KMS-11 (cell line): ENCODE data around the gene GNAI3.

Experiments
- H2AFZ ChIP-seq: fragments of 200-600 bp; sonication (generic); 2 replicates; pipeline ENCODE4 v1.6.1; 2016; ENCODE audit warnings: antibody characterized with exemption, mixed run types, low read depth
- H3K27ac ChIP-seq: fragments of 200-600 bp; sonication (generic); 2 replicates; pipeline ENCODE4 v1.6.1; 2016; ENCODE audit warnings: mild to moderate bottlenecking, mixed run types
- H3K27me3 ChIP-seq: fragments of 200-600 bp; sonication (generic); 2 replicates; pipeline ENCODE4 v1.6.1; 2017; ENCODE audit warnings: mild to moderate bottlenecking, low read depth, mixed run types, moderate library complexity; ENCODE audit not compliant: insufficient read depth
- H3K36me3 ChIP-seq: fragments of 200-600 bp; sonication (generic); 2 replicates; pipeline ENCODE4 v1.6.1; 2017; ENCODE audit warnings: mild to moderate bottlenecking, mixed run types; ENCODE audit not compliant: insufficient read depth
- H3K4me1 ChIP-seq: fragments of 200-600 bp; sonication (generic); 2 replicates; pipeline ENCODE4 v1.6.1; 2016; ENCODE audit warnings: mild to moderate bottlenecking, low read depth, mixed run types; ENCODE audit not compliant: poor library complexity, severe bottlenecking
- H3K4me2 ChIP-seq: fragments of 200-600 bp; sonication (generic); 2 replicates; pipeline ENCODE4 v1.7.0; 2016; ENCODE audit warnings: mild to moderate bottlenecking, mixed run types
- H3K4me3 ChIP-seq: fragments of 200-600 bp; sonication (generic); IDR thresholded peaks from 2 replicates; pipeline ENCODE4 v1.6.1; 2017; ENCODE audit warnings: low read depth, low read length, mixed read lengths; ENCODE audit not compliant: insufficient read depth
- H3K79me2 ChIP-seq: fragments of 200-600 bp; sonication (generic); 2 replicates; pipeline ENCODE4 v1.6.1; 2016; ENCODE audit warnings: low read depth, mixed run types; ENCODE audit not compliant: insufficient read depth
- H3K9ac ChIP-seq: fragments of 200-600 bp; sonication (generic); 2 replicates; pipeline ENCODE4 v1.6.1; 2016; ENCODE audit warnings: mild to moderate bottlenecking, mixed run types
- H4K20me1 ChIP-seq: fragments of 200-600 bp; sonication (generic); 2 replicates; pipeline ENCODE4 v1.6.1; 2016; ENCODE audit warnings: mild to moderate bottlenecking, mixed run types; ENCODE audit not compliant: insufficient read depth
- CTCF ChIP-seq: fragments of 200-600 bp; sonication (generic); conservative IDR thresholded peaks from 2 replicates; pipeline ENCODE4 v1.6.1; 2017; ENCODE audit warnings: low read depth, mild to moderate bottlenecking, antibody characterized with exemption, low read length, moderate library complexity, mixed read lengths

Gene GNAI3

DNA sequence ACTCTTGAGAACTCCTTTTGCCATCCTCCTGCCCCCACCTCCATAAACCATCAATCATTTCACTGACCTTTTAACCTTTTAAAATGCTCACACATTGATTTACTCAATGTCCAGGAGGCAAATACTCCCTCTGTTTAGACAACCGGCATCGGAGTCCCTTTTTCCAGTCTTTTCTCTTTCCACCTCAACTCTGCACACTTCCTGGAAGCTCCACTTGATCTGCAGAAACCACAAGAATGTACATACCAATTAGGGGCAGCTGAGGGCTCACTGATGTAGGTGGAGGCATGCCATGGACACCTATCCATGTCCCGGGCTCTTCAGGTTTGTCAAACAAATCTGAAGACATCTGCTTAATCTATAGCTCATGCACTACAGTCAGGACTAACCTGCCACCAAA lies 33.6 kb upstream of the GNAI3 start:
- TF ChIP-seq CTCF = no peak
- peaks cover 7% of the 10 kb centered on the region for H3K4me1 ChIP-seq
- H3K9ac ChIP-seq = no peak overlapping the region
- H2AFZ ChIP-seq = no peak overlapping the region
- H3K4me3 ChIP-seq = no peak overlapping the region
- H3K27ac ChIP-seq = no peak overlapping the region
- H3K4me2 ChIP-seq = no peak overlapping the region
- H3K27me3 ChIP-seq = no peaks in the 10 kb centered on the region
- no peaks in the 10 kb centered on the region for H4K20me1 ChIP-seq
- no peaks in the 10 kb centered on the region for H3K36me3 ChIP-seq
- no peaks in the 10 kb centered on the region for H3K79me2 ChIP-seq

GRCh38 chr1:109516872-109517271 lies 31.5 kb upstream of the GNAI3 start:
- no peak overlapping the region for H2AFZ ChIP-seq
- no peak overlapping the region for H3K27ac ChIP-seq
- TF ChIP-seq CTCF = no peak
- H3K4me1 ChIP-seq = no peaks in the 10 kb centered on the region
- H3K79me2 ChIP-seq = no peaks in the 10 kb centered on the region
- H3K9ac ChIP-seq = no peak overlapping the region
- no peaks in the 10 kb centered on the region for H4K20me1 ChIP-seq
- no peak overlapping the region for H3K4me2 ChIP-seq
- H3K36me3 ChIP-seq = no peaks in the 10 kb centered on the region
- H3K4me3 ChIP-seq = no peak overlapping the region
- no peaks in the 10 kb centered on the region for H3K27me3 ChIP-seq

- H3K79me2 ChIP-seq = no peaks in the 10 kb centered on the region
- no peaks in the 10 kb centered on the region for H4K20me1 ChIP-seq
- H2AFZ ChIP-seq = no peak overlapping the region
- no peak overlapping the region for H3K9ac ChIP-seq
- no peak for TF ChIP-seq CTCF
- no peaks in the 10 kb centered on the region for H3K27me3 ChIP-seq
- no peaks in the 10 kb centered on the region for H3K36me3 ChIP-seq
- no peak overlapping the region for H3K4me3 ChIP-seq
- H3K4me2 ChIP-seq = no peak overlapping the region
- no peaks in the 10 kb centered on the region for H3K4me1 ChIP-seq
- H3K27ac ChIP-seq = no peak overlapping the region
Measured at GRCh38 chr1:109517337-109517736, 31.1 kb upstream of the GNAI3 start.

DNA sequence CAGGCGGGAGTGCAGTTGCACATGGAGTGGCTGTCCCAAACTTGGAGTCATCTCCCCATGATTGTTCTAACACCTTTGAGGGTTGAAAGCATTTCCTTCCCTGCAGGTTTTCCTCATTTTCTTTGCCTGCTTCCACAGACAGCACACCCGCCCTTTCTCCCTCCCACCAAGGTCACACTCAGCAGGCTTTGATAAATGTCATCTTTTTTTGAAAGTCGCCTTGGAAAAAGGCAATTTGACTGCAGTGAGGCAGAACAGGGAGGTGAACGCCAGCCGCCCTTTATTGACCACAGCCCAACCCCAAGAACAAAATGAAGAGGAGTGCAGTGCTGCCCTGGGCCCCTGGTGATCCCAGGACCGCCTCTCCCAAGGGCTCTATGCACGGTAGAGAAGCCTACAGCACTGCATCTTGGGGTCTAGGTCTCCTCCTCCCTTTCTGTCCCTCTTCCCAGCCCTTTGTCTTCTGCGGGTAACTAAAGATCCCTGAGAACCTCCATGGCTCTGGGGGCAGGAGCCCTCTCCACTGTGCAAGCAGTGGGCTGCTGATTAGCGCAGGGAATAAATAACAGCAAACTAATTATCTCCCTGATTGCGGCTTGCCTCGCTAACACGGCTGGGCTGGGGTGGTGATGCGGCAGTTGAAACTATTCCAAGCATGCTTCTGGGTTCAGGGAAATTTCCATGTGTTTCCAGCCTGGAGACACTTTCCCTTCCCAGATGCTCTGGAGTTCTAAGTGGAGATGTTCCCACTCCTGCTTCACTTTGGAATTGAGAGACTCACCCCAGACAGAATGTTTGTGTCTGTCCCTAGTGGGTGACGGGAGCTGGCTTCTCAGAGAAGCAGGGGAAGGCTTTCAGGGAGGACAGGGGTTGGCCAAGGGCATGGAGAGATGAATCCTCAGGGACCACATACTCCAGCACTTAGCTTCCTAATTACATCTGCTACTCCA lies 27.1 kb upstream of the GNAI3 start:
- Histone ChIP-seq H3K4me3 (no peak overlapping the region), H3K4me1 (no peaks in the 10 kb centered on the region), H3K36me3 (no peaks in the 10 kb centered on the region), H2AFZ (no peak overlapping the region), H3K9ac (no peak overlapping the region), H3K79me2 (no peaks in the 10 kb centered on the region), H4K20me1 (no peaks in the 10 kb centered on the region), H3K4me2 (no peak overlapping the region), H3K27ac (no peak overlapping the region), H3K27me3 (no peaks in the 10 kb centered on the region)
- no peak for TF ChIP-seq CTCF
